Measurements from ENCODE around the gene NOTCH1.

DNA sequence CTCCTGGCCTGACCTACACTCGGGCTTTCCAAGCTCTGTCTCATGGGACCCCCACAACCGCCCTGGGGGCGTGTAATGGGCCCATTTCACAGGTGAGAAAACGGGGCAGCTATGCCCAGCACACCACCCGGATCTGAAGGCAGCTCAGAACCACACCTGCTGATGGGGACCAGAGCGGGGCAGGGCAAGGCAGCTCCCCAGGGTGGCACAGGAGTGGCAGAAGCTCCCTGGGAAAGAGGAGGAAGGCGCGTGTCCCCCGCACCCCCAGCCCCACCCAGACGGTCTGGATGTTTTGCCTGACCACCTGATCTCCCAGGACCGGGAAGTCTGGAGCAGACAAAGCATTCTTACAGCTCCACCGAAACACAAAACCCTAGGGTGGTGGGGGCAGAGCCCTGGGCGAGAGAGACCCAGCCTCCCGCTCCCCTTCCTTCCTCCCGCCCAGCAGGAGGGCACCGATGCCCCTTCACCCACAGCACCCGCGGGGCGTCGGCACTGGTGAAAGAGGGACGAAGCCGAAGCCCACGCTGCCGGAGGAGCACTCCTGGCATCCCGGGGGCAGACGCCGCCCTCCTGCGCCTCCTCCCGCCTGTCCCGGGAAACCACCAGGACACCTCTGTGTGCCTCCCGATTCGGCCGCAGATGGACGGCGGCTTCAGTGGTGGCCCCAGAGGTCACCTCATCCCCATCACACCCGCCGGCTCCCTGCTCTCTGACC, 14.5 kb downstream of the NOTCH1 start:
- TF ChIP-seq CTCF (conservative IDR thresholded peaks at IDR 0.05 in 1 of 2, IDR thresholded peaks at IDR 0.05 in 1 of 2; ENCODE audit: low read depth in 1 of 2, low read length in 2 of 2) (no peak), EZH2 (IDR thresholded peaks at IDR 0.05; ENCODE audit: low read length, missing control alignments) (no peak)
